ENCODE data around the gene JAZF1.

Gene JAZF1

DNA sequence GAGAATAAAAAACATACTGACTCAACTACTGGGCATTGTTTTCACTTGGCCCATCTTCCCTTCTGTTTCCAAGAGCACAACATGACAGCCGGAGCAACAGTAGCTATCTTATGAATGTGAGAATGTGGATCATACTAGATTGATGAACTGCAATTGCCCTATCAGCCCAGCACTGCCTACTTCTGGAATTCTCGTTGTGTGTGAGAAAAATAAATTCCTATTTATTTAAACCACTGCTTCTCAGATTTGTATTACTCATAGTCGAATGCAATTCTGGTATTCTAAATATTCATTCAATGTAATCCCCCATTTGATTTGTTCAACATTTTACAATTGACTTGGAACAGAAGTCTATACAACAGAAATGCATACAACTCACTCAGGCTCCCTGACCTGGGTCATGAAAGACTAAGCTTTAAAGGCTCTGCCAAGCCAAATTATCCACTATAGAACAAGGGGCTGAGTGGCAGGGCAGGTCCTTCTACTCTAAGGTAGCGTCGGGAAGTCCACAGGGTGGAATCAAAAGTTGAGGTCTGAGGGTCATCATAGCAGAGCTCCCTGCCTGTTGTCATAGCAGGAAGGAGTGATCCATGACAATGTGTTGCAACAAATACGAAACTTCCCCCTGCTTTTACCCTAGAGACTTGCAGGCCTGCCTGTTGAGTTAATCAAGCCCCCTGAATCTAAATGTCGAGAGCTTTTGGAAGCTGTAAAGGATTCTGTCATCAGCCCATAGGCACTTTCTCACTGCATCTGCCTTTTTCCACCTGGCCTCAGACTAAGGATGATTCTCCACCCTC lies 12.4 kb upstream of the JAZF1 start:
- DNase-seq (ENCODE audit: low read depth) = peak; percentile 80
- H3K4me3 ChIP-seq (ENCODE audit: low read length) = no peak overlapping the region
- TF ChIP-seq, protein P1, sequence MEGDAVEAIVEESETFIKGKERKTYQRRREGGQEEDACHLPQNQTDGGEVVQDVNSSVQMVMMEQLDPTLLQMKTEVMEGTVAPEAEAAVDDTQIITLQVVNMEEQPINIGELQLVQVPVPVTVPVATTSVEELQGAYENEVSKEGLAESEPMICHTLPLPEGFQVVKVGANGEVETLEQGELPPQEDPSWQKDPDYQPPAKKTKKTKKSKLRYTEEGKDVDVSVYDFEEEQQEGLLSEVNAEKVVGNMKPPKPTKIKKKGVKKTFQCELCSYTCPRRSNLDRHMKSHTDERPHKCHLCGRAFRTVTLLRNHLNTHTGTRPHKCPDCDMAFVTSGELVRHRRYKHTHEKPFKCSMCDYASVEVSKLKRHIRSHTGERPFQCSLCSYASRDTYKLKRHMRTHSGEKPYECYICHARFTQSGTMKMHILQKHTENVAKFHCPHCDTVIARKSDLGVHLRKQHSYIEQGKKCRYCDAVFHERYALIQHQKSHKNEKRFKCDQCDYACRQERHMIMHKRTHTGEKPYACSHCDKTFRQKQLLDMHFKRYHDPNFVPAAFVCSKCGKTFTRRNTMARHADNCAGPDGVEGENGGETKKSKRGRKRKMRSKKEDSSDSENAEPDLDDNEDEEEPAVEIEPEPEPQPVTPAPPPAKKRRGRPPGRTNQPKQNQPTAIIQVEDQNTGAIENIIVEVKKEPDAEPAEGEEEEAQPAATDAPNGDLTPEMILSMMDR (conservative IDR thresholded peaks at IDR 0.05; ENCODE audit: low read length) = no peak

DNA sequence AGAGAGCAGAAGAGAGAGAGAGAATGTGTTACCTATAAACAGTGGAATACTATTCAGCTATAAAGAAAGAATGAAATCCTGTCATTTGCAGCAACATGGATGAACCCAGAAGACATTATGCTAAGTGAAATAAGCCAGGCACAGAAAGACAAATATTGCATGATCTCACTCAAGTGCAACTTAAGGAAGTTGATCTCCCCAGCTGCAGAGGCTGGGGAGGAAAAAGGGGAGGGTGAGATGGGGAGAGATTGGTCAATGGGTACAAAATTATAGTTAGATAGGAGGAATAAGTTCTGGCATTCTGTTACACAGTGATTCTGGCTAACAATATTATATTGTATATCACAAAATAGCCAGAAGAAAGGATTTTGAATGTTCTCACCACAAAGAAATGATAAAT lies 11.2 kb upstream of the JAZF1 start:
- no peak overlapping the region for H3K4me3 ChIP-seq (ENCODE audit: low read length)
- TF ChIP-seq, protein P1 (conservative IDR thresholded peaks at IDR 0.05; ENCODE audit: low read length) = no peak
- no peak for DNase-seq (ENCODE audit: low read depth)

DNA sequence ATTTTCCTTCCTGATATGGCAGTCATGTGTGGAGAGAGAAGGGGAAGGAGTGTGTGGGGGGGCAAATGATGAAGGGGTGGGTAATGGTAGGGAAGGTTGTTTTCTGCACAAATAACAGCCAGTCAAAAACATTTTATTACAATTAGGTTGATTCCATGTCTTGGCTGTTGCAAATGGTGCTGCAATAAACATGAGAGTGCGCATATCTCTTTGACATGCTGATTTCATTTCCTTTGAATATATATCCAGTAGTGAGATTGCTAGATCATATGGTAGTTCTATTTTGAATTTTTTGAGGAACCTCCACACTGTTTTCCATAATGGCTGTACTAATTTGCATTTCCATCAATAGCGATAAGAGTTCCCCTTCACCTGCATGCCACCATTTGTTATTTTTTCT lies 10.6 kb upstream of the JAZF1 start:
- no peak for DNase-seq (ENCODE audit: low read depth)
- no peak overlapping the region for H3K4me3 ChIP-seq (ENCODE audit: low read length)
- TF ChIP-seq, protein P1 (conservative IDR thresholded peaks at IDR 0.05; ENCODE audit: low read length) = no peak

DNA sequence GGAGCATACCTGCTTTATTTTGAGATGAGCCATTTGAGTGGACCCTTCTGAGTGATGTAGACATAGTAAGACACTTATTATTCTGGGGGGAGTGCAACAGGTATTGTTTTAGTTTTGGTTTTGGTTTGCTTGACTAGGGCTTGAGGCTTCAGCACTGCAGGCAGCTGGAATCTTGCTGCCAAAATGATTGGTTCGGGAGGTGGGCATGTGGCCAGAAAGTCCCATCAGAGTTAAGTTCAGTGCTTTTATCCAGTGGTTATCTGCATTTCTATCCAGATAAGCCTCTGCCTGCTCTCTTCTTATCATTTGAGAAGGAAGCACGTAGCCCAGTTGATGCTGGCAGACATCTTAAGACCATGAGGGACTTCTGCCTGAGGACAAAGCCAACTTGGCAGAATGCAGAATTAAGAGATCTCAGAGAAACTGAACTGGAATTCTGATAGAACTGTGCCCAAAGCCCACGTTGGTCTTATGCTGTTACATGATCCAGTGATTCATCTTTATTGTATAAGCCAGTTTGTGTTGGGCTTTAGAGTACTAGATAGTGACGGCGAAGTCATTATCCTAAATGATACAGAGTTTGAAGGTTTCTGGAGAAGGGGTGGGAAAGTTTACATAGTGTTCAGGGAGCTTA lies 9.6 kb upstream of the JAZF1 start:
- TF ChIP-seq, protein P1 (conservative IDR thresholded peaks at IDR 0.05; ENCODE audit: low read length) = no peak
- no peak overlapping the region for H3K4me3 ChIP-seq (ENCODE audit: low read length)
- no peak for DNase-seq (ENCODE audit: low read depth)

DNA sequence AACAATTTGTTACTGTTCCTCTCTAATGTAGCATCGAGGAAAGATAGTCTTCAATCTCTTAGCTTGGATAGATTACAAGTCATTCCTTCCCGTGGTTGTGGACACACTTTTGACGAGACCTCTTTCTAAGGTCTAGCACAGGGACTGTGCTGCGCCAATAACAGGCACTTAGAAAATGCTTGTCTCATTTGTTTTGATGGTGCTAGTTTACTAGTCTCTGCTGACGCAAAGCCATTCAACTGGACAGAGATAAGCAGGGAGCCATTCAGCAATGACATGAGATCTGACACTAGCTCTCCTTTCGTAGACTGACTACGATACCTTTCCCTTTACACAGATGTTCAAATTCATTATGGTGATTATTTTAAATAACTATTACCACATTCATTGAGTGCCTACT lies 6.4 kb upstream of the JAZF1 start:
- DNase-seq (ENCODE audit: low read depth) = no peak
- no peak overlapping the region for H3K4me3 ChIP-seq (ENCODE audit: low read length)
- TF ChIP-seq, protein P1 (conservative IDR thresholded peaks at IDR 0.05; ENCODE audit: low read length) = no peak

DNA sequence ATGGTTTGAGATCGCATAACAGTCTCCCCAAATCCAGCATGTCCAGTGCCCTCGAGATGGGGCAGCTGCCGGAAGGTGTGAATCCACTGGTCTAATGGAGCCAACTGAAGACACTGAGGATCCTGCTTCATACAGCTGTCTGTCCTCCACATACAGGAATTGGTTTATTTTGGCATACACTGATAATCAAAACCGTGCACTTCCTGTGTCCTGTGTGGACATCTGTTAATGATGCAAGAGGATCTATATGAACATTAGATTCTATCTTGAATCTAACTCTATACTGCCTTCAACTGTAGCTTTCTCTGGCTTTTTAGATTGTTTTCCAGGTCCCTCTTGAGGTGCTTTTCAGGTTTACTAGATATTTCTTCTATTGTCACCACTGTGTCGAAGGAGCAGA lies 3.0 kb upstream of the JAZF1 start:
- no peak for DNase-seq (ENCODE audit: low read depth)
- no peak overlapping the region for H3K4me3 ChIP-seq (ENCODE audit: low read length)
- TF ChIP-seq, protein P1 (conservative IDR thresholded peaks at IDR 0.05; ENCODE audit: low read length) = no peak

DNA sequence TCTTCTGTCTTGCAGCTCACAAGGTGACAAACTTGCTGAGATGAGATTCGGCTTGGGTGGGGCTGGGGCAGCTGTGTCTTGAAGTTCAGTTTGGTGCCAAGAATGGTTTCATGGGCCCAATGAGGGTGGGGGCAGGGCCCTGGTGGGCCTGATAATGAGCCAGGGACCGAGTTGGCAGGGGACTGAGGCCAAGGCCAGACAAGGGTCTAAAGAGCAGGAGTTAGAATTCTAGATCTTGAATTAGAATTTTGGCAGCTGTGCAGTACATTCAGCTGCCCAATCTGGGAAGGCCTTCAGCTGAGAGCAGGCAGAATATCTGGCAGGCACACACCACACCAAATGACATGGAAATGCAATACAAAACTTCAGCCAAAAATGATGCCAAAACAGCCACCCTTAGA lies 1.5 kb upstream of the JAZF1 start:
- no peak for DNase-seq (ENCODE audit: low read depth)
- TF ChIP-seq, protein P1 (conservative IDR thresholded peaks at IDR 0.05; ENCODE audit: low read length) = no peak
- H3K4me3 ChIP-seq (ENCODE audit: low read length) = no peak overlapping the region
